ENCODE measurements around the gene NCLN.
"Not testable (repeated sequence)": the region's sequence is repeated elsewhere in the genome, so short reads cannot be mapped to it uniquely, and the experiment has no call there.

NCLN gene

GRCh38 chr19:3202346-3202745 lies 16.6 kb downstream of the NCLN start:
- no peak for DNase-seq

DNA sequence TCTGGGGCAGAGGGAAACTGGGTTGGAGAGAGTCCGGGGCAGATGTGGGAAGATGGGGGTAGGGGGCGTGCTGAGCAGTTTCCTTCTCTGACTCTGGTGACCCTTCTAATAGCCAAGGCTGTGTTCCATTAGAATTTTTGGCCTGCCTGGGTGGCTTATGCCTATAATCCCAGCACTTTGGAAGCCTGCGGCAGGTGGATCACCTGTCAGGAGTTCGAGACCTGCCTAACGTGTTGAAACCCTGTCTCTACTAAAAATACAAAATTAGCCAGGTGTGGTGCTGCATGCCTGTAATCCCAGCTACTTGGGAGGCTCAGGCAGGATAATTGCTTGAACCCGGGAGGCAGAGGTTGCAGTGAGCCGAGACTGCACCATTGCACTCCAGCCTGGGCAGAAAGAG lies 17.2 kb downstream of the NCLN start:
- not testable (repeated sequence) for DNase-seq

DNA sequence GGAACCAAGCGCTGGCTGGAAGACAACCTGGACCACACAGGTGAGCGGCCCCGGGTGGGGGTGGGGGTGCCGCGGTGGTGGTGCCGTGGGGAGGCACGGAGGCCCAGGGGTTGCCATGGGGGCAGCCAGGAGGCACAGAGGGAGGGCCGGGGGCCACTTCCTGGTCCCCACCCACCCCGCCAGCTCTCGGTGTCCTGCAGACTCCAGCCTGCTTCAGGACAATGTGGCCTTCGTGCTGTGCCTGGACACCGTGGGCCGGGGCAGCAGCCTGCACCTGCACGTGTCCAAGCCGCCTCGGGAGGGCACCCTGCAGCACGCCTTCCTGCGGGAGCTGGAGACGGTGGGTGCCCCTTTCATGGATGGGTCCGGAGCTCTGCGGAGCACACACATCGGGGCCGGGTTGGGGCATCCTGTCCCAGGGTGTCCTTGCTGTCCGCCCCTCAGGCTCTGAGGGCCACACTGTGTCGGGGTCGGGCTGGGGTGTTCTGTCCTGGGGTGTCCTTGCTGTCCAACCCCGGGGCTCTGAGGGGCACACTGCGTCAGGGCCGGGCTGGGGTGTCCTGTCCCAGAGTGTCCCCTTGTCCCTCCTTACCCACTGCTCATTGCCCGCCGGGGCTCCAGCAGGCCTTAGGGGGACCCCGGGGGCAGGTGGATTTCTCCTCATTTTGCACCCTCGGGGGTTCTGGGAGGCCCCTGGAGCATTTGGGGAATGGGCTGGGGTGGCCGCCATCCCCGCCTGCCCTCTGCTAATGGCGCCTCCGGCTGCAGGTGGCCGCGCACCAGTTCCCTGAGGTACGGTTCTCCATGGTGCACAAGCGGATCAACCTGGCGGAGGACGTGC lies 18.3 kb downstream of the NCLN start:
- no peak for DNase-seq

DNA sequence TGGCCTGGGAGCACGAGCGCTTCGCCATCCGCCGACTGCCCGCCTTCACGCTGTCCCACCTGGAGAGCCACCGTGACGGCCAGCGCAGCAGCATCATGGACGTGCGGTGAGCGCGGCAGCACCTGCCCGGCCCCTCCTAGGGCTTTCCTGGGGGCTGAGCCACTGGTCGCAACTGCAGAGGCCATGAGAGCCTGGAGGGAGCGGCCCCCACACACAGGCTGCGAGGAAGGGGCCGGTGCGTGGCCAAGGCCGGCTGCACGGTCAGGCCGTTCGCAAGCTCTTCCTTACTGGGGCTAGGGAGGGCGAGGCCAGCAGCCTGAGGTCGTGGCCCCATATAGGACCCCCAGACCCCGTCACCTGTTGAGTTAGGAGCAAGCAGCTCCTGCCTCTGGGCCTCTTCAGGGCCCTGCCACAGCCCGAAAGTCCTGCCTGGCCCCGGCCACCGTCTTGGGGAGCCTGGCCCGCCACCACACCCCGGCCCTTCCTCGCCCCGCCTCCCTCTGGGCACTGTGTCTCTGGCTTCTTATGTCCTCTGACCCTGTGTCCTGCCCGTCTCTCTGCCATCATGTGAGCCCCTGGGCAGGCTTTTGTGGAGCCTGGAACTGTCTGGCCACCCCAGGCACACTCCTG lies 19.0 kb downstream of the NCLN start:
- DNase-seq: no peak

DNA sequence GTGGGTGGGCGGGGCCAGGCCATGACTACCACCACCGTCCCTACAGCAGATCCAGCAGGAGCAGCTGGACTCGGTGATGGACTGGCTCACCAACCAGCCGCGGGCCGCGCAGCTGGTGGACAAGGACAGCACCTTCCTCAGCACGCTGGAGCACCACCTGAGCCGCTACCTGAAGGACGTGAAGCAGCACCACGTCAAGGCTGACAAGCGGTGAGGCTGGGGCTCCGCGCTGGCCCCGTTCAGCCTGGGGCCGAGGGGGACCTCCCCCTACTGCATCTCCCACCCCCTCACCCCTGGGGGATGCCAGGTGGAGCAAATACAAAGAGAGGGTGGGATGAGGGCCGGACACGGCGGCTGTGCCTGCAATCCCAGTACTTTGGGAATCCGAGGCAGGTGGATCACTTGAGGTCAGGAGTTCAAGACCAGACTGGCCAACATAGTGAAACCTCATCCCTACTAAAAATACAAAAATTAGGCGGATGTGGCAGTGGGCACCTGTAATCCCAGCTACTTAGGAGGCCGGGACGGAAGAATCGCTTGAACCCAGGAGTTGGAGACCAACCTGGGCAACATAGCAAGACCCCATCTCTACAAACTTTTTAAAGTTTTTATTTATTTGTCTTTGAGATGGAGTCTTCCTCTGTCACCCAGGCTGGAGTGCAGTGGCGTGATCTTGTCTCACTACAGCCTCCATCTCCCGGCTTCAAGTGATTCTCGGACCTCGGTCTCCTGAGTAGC lies 20.7 kb downstream of the NCLN start:
- DNase-seq: no peak

DNA sequence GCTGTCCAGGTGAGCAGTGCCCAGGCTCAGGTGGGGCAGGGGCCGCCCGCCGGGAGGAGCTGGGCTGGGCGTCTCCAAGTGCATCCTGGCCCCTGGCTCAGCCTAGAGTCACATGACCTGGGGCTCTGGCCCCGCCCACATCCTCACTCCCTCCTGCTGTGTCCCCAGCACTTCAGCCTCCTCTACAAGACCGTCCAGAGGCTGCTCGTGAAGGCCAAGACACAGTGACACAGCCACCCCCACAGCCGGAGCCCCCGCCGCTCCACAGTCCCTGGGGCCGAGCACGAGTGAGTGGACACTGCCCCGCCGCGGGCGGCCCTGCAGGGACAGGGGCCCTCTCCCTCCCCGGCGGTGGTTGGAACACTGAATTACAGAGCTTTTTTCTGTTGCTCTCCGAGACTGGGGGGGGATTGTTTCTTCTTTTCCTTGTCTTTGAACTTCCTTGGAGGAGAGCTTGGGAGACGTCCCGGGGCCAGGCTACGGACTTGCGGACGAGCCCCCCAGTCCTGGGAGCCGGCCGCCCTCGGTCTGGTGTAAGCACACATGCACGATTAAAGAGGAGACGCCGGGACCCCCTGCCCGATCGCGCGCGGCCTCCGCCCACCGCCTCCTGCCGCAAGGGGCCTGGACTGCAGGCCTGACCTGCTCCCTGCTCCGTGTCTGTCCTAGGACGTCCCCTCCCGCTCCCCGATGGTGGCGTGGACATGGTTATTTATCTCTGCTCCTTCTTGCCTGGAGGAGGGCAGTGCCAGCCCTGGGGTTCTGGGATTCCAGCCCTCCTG lies 21.9 kb downstream of the NCLN start:
- DNase-seq: no peak

DNA sequence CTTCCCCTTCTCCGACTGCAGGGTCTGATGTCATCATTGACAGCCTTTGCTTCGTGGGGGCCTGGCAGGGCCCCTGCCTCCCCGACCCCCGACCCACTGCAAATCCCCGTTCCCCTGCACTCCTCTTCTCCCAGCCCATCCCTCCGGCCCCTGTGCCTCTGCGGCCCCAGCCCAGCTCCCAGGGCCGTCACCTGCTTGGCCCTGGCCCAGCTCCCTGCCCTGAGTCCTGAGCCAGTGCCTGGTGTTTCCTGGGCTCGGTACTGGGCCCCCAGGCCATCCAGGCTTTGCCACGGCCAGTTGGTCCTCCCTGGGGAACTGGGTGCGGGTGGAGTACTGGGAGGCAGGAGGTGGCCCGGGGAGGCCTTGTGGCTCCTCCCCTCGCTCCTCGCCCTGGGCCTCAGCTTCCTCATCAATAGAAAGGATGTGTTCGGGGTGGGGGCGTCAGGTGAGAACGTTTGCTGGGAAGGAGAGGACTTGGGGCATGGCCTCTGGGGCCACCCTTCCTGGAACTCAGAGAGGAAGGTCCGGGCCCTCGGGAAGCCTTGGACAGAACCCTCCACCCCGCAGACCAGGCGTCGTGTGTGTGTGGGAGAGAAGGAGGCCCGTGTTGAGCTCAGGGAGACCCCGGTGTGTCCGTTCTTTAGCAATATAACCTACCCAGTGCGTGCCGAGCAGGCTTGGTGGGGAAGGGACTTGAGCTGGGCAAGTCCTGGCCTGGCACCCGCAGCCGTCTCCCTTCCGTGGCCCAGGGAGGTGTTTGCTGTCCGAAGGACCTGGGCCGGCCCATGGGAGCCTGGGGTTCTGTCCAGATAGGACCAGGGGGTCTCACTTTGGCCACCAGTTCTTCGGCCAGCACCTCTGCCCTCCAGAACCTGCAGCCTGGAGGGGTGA lies 22.8 kb downstream of the NCLN start:
- DNase-seq: no peak

DNA sequence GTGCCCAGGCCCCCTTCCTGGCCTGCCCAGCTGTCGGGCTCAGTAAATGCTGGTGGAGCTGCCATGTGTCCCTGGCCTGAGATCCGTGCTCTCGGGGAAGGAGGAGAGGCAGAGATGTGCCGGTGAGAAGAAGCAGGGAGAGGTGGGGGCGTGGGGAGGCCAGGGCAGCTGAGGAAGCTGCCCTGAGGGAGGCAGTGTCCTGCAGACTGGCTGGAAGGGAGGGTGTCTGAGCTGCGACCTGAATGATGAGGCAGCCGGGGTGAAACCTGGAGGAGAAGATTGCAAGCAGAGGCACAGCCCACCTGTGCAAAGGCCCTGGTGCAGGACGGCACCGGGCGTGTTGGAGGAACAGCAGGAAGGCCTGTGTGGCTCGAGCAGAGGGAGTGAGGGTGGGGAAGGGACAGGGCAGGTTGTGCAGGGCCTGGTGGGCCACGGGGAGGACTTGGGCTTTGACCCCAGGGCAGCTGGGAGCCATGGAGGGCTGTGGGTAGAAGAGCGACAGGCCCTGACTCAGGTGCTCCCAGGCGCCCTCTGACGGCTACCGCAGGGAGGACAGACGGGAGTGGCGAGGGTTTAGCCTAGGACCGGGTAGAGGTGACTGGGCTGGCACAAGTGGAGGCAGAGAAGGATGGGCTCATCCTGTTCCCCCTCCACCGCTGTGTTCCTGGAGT lies 24.8 kb downstream of the NCLN start:
- no peak for DNase-seq

DNA sequence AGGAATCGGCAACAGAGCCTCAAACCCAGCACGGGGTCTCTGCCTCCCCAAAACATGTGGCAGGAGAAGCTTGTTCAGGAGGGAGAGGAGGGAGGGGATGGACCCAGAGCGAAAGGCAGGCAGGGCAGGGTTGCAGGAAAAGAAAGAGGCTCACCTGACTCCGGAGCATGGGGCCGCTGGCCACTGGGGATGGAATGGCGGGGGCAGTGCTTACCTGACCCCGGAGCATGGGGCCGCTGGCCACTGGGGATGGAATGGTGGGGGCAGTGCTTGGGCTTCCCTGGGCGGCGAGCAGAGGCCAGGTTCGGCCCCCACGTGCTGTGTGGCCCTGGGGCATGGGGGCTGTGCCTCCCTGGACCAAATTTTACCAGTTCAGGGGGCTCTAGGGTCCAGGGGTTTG lies 25.5 kb downstream of the NCLN start:
- DNase-seq: no peak

DNA sequence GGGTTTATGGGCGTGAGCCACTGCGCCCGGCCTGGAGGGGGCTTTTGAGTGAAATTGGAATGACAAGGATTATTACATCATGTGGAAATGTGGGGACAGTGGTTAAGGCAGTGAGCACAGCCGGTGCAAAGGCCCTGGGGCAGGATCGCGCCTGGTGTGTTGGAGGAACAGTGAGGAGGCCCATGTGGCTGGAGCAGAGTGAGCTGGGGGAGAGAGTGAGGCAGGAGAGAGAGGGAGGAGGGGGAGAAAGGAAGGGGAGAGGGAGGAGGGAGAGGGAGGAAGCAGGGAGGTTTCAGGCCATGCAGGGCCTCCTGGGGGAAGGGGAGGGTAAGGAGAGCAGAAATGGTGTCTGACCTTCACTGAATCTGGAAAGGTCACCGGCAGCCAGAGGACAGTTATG lies 27.4 kb downstream of the NCLN start:
- no peak for DNase-seq

DNA sequence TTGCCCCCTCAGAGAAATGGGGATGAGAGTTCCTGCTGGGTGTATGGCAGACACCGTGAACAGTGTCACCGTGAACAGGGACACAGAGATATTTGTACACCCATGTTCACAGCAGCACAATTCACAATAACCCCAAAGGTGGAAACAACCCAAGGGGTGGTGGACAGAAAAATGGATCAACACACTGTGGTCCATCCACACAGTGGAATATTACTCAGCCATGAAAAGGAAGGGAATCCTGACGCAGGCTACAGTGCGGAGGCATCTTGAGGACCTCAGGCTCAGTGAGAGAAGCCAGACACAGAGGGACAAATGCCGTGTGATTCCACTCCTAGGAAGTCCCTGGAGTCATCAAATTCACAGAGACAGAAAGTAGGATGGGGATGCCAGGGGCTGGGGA lies 31.1 kb downstream of the NCLN start:
- no peak for DNase-seq

DNA sequence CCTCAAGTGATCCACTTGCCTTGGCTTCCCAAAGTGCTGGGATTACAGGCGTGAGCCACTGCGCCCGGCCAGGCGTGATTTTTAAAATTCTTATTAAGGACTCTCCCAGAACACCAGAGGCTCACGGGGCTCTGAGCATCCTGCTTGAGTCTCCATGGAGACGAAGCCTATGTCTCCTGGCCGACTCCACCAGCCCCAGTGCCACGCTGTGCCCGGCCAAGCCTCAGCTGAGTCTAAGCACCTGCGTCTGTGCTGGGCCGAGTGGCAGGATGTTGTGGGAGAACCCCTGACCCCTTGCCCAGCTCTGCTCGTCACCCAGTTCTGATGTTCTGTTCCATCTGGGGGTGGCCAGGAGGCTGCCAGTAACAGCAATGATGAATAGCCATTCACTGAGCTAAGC lies 34.8 kb downstream of the NCLN start:
- DNase-seq: no peak

DNA sequence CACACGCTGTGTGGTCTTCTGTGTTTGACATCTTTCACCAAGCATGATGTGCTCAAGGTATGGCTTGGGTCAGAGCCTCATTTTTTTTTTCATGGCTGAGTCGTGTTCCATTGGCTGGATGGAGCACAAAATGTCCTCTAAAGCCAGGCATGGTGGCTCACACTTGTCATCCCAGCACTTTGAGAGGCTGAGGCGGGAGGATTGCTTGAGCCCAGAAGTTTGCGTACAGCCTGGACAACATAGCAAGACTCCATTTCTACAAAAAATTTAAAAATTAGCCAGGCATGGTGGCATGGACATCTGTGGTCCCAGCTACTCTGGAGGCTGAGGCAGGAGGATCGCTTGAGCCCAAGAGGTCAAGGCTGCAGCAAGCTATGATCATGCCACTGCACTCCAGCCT lies 35.8 kb downstream of the NCLN start:
- not testable (repeated sequence) for DNase-seq

DNA sequence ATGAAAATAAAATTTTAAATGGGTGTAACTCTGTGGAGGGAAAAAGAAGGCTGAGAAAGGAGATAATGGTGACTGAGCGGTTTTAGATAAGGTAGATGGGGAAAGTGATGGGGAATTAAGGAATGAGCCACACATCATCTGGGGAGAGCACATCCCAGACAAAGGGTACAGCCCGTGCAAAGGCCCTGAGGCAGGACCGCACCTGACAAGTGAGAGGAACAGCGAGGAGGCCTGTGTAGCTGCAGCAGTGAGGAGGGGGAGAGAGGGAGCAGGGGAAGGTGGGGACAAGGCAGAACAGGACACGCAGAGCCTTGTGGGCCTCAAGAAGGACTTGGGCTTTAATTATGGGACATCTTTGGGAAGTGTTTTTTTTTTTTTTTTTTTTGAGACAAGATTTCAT lies 37.0 kb downstream of the NCLN start:
- DNase-seq: no peak

- DNase-seq: peak in 1 of 2 experiments; percentile 57
These were observed 38.8 kb downstream of the NCLN start, which contains the start of gene CELF5 for GRCh38 chr19:3224346-3225168. Gene CELF5, plus strand, starts transcription at chr19:3224661. Its CDS starts 79 bp downstream, at chr19:3224740.

- DNase-seq: no peak
These were observed 39.4 kb downstream of the NCLN start for GRCh38 chr19:3225169-3225485.

GRCh38 chr19:3225677-3226093 lies 40.0 kb downstream of the NCLN start:
- DNase-seq: no peak

DNA sequence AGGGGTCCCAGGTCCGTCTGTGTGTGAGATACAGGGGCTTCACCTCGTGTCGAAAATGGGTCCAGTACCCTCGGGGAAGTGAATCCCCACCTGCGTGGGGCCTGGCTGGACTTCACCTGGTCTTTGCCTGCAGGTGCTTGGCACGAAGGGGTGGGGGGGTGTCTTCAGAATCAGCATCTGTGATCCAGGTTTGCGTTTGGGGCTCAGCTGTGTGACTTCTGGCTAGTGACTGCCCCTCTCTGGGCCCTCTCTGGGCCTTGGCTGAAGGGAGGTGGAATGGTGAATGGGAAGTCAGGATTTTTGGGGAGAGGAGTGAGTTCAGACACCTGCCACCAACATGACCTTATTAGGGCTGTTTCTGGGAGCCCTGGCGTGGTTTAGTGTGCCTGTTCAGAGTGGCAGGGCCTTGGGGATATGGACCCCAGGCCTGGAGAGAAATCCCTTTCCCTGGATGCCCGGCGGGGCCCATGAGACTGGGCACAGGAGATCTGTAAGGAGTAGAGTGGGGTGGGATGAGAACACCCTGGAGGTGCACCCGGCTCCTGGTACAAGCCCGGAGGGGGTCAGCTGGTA lies 41.4 kb downstream of the NCLN start:
- DNase-seq: no peak

DNA sequence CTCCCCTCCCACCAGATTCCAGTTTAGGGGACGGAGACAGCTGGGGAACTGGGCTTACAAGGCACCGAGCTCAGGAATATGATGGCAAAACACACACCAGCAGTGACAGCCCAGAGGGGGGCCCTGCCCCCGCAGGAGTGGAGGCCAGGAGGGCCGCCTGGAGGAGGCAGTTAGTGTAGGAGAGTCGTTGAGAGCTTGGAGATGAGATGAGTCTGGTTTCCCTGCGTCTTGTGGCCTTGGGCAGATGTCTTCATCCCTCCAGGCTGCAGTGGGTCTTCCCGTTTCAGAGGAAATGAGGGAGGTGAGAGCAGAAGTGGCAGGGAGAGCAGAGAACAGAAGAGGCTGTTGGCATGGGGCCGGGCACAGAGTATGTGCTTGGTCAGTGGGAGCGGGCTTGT lies 43.6 kb downstream of the NCLN start:
- DNase-seq: no peak

DNA sequence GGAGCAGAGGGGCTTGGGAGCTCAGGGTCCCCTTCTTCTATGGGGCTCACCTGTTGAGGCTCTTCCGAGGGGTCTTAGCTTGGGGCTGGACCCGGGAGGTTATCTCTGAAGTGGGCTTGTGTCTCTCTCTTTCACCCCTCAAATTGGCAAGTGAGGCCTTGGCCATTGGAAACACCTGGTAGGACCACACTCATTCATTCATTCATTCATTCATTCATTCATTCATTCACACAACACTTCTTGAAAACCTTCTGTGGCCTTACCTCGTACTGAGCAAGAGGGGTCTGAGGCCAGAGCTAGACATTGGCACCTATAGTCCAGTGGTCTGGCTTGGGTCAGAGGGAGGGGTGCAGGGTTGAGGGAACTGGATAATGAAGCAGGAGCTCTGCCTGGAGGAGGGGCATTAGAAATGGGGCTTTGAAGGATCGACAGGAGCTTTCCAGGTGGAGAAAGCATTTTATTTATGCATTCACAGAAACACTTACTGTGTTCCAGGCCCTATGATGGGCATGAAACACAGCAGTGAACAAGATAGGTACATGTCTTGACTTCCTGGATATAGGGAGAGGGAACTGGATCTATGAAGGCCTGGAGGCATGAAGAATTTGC lies 44.3 kb downstream of the NCLN start:
- DNase-seq: no peak

All from NCI-H187 (cell line).